GM18519 (cell line): ENCODE data around the gene ZNF14.
A peak's percentile ranks its signal among the peaks of the same experiment; 100 is the strongest.
"Not testable (repeated sequence)": the region's sequence is repeated elsewhere in the genome, so short reads cannot be mapped to it uniquely, and the experiment has no call there.

Source experiments
- ATAC-seq: cut with Tn5 transposase; IDR thresholded peaks from one replicate; pipeline ENCODE4 v1.9.1; 2021; ENCODE audit warnings: mild to moderate bottlenecking, moderate library complexity; ENCODE audit not compliant: unreplicated experiment, low FRiP score

Gene ZNF14

GRCh38 chr19:19732579-19733501, at the start of gene ZNF14:
TSS of gene ZNF14 (minus strand) at chr19:19733112. CDS start at chr19:19732958, 154 bp downstream.
- peak; percentile 97 for ATAC-seq

- ATAC-seq = not testable (repeated sequence)
Observed at GRCh38 chr19:19781791-19782190, 48.9 kb upstream of the ZNF14 start.

- no peak for ATAC-seq
Observed at GRCh38 chr19:19778666-19779065, 45.8 kb upstream of the ZNF14 start.

GRCh38 chr19:19777692-19778091, 44.8 kb upstream of the ZNF14 start:
- no peak for ATAC-seq

GRCh38 chr19:19776206-19777008, 43.5 kb upstream of the ZNF14 start:
- ATAC-seq = peak; percentile 97

GRCh38 chr19:19775891-19776205, 42.9 kb upstream of the ZNF14 start:
- peak; percentile 6 for ATAC-seq

- no peak for ATAC-seq
Observed at GRCh38 chr19:19774354-19775033, 41.6 kb upstream of the ZNF14 start.

- not testable (repeated sequence) for ATAC-seq
Observed at GRCh38 chr19:19771963-19772362, 39.1 kb upstream of the ZNF14 start.

GRCh38 chr19:19769971-19770370, 37.1 kb upstream of the ZNF14 start:
- not testable (repeated sequence) for ATAC-seq

GRCh38 chr19:19758164-19758563, 25.3 kb upstream of the ZNF14 start:
- ATAC-seq = no peak

- ATAC-seq = no peak
Observed at GRCh38 chr19:19752760-19753403, 20.0 kb upstream of the ZNF14 start.

- no peak for ATAC-seq
Observed at GRCh38 chr19:19751846-19752245, 18.9 kb upstream of the ZNF14 start.

- ATAC-seq = no peak
Observed at GRCh38 chr19:19750842-19751790, 18.2 kb upstream of the ZNF14 start.

- no peak for ATAC-seq
Observed at GRCh38 chr19:19749908-19750841, 17.3 kb upstream of the ZNF14 start.

GRCh38 chr19:19749117-19749907, 16.4 kb upstream of the ZNF14 start:
- ATAC-seq = no peak

- ATAC-seq = no peak
Observed at GRCh38 chr19:19748249-19748938, 15.5 kb upstream of the ZNF14 start.
